ENCODE data around the gene TUSC2.

Gene TUSC2

GRCh38 chr3:50327943-50328691, at the start of gene TUSC2:
Gene TUSC2 (minus strand): TSS chr3:50328223. CDS start chr3:50328099, 124 bp downstream.
- Histone ChIP-seq H3K4me1 (ENCODE audit: control insufficient read depth, insufficient read depth, low read length) (peaks cover 13% of the 10 kb centered on the region), H3K27me3 (ENCODE audit: control insufficient read depth, insufficient read depth, low read length) (no peaks in the 10 kb centered on the region), H3K27ac (ENCODE audit: low read depth, low read length) (peak within 1 kb of the TSS; percentile 78), H3K9ac (ENCODE audit: low read length) (peak within 1 kb of the TSS; percentile 69), H3K36me3 (ENCODE audit: control insufficient read depth, insufficient read depth, low read length) (peaks cover 12% of the 10 kb centered on the region), H3K4me3 (ENCODE audit: low read length) (peak within 1 kb of the TSS; percentile 81)

GRCh38 chr3:50375258-50375931, 47.4 kb upstream of the TUSC2 start:
- Histone ChIP-seq H3K4me3 (ENCODE audit: low read length) (no peak overlapping the region), H3K4me1 (ENCODE audit: control insufficient read depth, insufficient read depth, low read length) (no peaks in the 10 kb centered on the region), H3K9ac (ENCODE audit: low read length) (no peak overlapping the region), H3K27ac (ENCODE audit: low read depth, low read length) (no peak overlapping the region), H3K27me3 (ENCODE audit: control insufficient read depth, insufficient read depth, low read length) (no peaks in the 10 kb centered on the region), H3K36me3 (ENCODE audit: control insufficient read depth, insufficient read depth, low read length) (no peaks in the 10 kb centered on the region)

- peaks cover 1% of the 10 kb centered on the region for H3K27me3 ChIP-seq (ENCODE audit: control insufficient read depth, insufficient read depth, low read length)
- no peaks in the 10 kb centered on the region for H3K4me1 ChIP-seq (ENCODE audit: control insufficient read depth, insufficient read depth, low read length)
- H3K36me3 ChIP-seq (ENCODE audit: control insufficient read depth, insufficient read depth, low read length), result no peaks in the 10 kb centered on the region
- H3K9ac ChIP-seq (ENCODE audit: low read length), result no peak overlapping the region
- no peak overlapping the region for H3K27ac ChIP-seq (ENCODE audit: low read depth, low read length)
- H3K4me3 ChIP-seq (ENCODE audit: low read length), result no peak overlapping the region
Measured at GRCh38 chr3:50374363-50375257, 46.6 kb upstream of the TUSC2 start.

GRCh38 chr3:50373146-50374051, 45.4 kb upstream of the TUSC2 start:
- Histone ChIP-seq H3K9ac (ENCODE audit: low read length) (no peak overlapping the region), H3K4me3 (ENCODE audit: low read length) (no peak overlapping the region), H3K36me3 (ENCODE audit: control insufficient read depth, insufficient read depth, low read length) (no peaks in the 10 kb centered on the region), H3K27ac (ENCODE audit: low read depth, low read length) (no peak overlapping the region), H3K27me3 (ENCODE audit: control insufficient read depth, insufficient read depth, low read length) (peaks cover 3% of the 10 kb centered on the region), H3K4me1 (ENCODE audit: control insufficient read depth, insufficient read depth, low read length) (no peaks in the 10 kb centered on the region)

GRCh38 chr3:50372349-50372748, 44.3 kb upstream of the TUSC2 start:
- no peaks in the 10 kb centered on the region for H3K4me1 ChIP-seq (ENCODE audit: control insufficient read depth, insufficient read depth, low read length)
- H3K36me3 ChIP-seq (ENCODE audit: control insufficient read depth, insufficient read depth, low read length), result no peaks in the 10 kb centered on the region
- no peak overlapping the region for H3K27ac ChIP-seq (ENCODE audit: low read depth, low read length)
- H3K27me3 ChIP-seq (ENCODE audit: control insufficient read depth, insufficient read depth, low read length), result peaks cover 3% of the 10 kb centered on the region
- H3K9ac ChIP-seq (ENCODE audit: low read length), result no peak overlapping the region
- no peak overlapping the region for H3K4me3 ChIP-seq (ENCODE audit: low read length)

- peaks cover 3% of the 10 kb centered on the region for H3K27me3 ChIP-seq (ENCODE audit: control insufficient read depth, insufficient read depth, low read length)
- H3K36me3 ChIP-seq (ENCODE audit: control insufficient read depth, insufficient read depth, low read length), result no peaks in the 10 kb centered on the region
- no peak overlapping the region for H3K9ac ChIP-seq (ENCODE audit: low read length)
- H3K27ac ChIP-seq (ENCODE audit: low read depth, low read length), result no peak overlapping the region
- no peaks in the 10 kb centered on the region for H3K4me1 ChIP-seq (ENCODE audit: control insufficient read depth, insufficient read depth, low read length)
- no peak overlapping the region for H3K4me3 ChIP-seq (ENCODE audit: low read length)
Measured at GRCh38 chr3:50371133-50371685, 43.2 kb upstream of the TUSC2 start.

- no peak overlapping the region for H3K4me3 ChIP-seq (ENCODE audit: low read length)
- H3K4me1 ChIP-seq (ENCODE audit: control insufficient read depth, insufficient read depth, low read length), result no peaks in the 10 kb centered on the region
- H3K36me3 ChIP-seq (ENCODE audit: control insufficient read depth, insufficient read depth, low read length), result no peaks in the 10 kb centered on the region
- no peak overlapping the region for H3K27ac ChIP-seq (ENCODE audit: low read depth, low read length)
- H3K27me3 ChIP-seq (ENCODE audit: control insufficient read depth, insufficient read depth, low read length), result peaks cover 3% of the 10 kb centered on the region
- no peak overlapping the region for H3K9ac ChIP-seq (ENCODE audit: low read length)
Measured at GRCh38 chr3:50370594-50370993, 42.6 kb upstream of the TUSC2 start.

GRCh38 chr3:50369012-50369670, 41.1 kb upstream of the TUSC2 start:
- H3K4me1 ChIP-seq (ENCODE audit: control insufficient read depth, insufficient read depth, low read length), result peaks cover 2% of the 10 kb centered on the region
- no peak overlapping the region for H3K9ac ChIP-seq (ENCODE audit: low read length)
- peaks cover 3% of the 10 kb centered on the region for H3K27me3 ChIP-seq (ENCODE audit: control insufficient read depth, insufficient read depth, low read length)
- no peak overlapping the region for H3K27ac ChIP-seq (ENCODE audit: low read depth, low read length)
- no peaks in the 10 kb centered on the region for H3K36me3 ChIP-seq (ENCODE audit: control insufficient read depth, insufficient read depth, low read length)
- H3K4me3 ChIP-seq (ENCODE audit: low read length), result no peak overlapping the region

GRCh38 chr3:50365842-50366220, 37.8 kb upstream of the TUSC2 start:
- Histone ChIP-seq H3K27ac (ENCODE audit: low read depth, low read length) (no peak overlapping the region), H3K27me3 (ENCODE audit: control insufficient read depth, insufficient read depth, low read length) (peaks cover 3% of the 10 kb centered on the region), H3K4me1 (ENCODE audit: control insufficient read depth, insufficient read depth, low read length) (peaks cover 2% of the 10 kb centered on the region), H3K36me3 (ENCODE audit: control insufficient read depth, insufficient read depth, low read length) (no peaks in the 10 kb centered on the region), H3K9ac (ENCODE audit: low read length) (peak overlapping the region; percentile 75), H3K4me3 (ENCODE audit: low read length) (peak overlapping the region; percentile 77)

- Histone ChIP-seq H3K27ac (ENCODE audit: low read depth, low read length) (peak overlapping the region; percentile 65), H3K4me3 (ENCODE audit: low read length) (peak overlapping the region; percentile 77), H3K27me3 (ENCODE audit: control insufficient read depth, insufficient read depth, low read length) (peaks cover 3% of the 10 kb centered on the region), H3K4me1 (ENCODE audit: control insufficient read depth, insufficient read depth, low read length) (peaks cover 2% of the 10 kb centered on the region), H3K36me3 (ENCODE audit: control insufficient read depth, insufficient read depth, low read length) (no peaks in the 10 kb centered on the region), H3K9ac (ENCODE audit: low read length) (peak overlapping the region; percentile 75)
Measured at GRCh38 chr3:50365080-50365841, 37.2 kb upstream of the TUSC2 start.
